ENCODE results near the gene LIPT1. TPM values are rescaled to one million over a fixed set of nuclear protein-coding genes. Genes with fewer than 3 reads are reported as not detected.

LIPT1 gene
- total RNA-seq (10 to 100 TPM in 1 of 2 donors, 1 to 10 TPM in 1; 6.0 to 11.0 TPM), polyA plus RNA-seq (10 to 100 TPM in 1 of 2 donors, 1 to 10 TPM in 1; 5.3 to 10.5 TPM)
- long read RNA-seq, donor 1, partial matches to known transcripts, result 0 of 5 reads
- long read RNA-seq, donor 1, other reads (novel, unspliced or antisense), result 0 of 5 reads
- long read RNA-seq, donor 2, partial matches to known transcripts, result 0 of 2 reads
- long read RNA-seq, donor 2, other reads (novel, unspliced or antisense), result 0 of 2 reads
- long read RNA-seq, donor 3, partial matches to known transcripts, result 0 of 1 reads
- long read RNA-seq, donor 3, other reads (novel, unspliced or antisense), result 0 of 1 reads
- long read RNA-seq, donor 4, partial matches to known transcripts, result 0 of 1 reads
- long read RNA-seq, donor 4, other reads (novel, unspliced or antisense), result 0 of 1 reads
- long read RNA-seq, donor 5, transcript LIPT1-201 (2 exons, 1,289 nt), result major isoform, 5 of 5 reads
- long read RNA-seq, donor 5, partial matches to known transcripts, result 0 of 5 reads
- long read RNA-seq, donor 5, other reads (novel, unspliced or antisense), result 0 of 5 reads

GRCh38 chr2:99154643-99155536, at the start of gene LIPT1, which contains the start of gene TSGA10:
LIPT1 (plus strand) TSS chr2:99154967; CDS start chr2:99161958, 6,991 bp downstream.
TSGA10 (minus strand) TSS chr2:99154942; CDS start chr2:99109439, 45,503 bp downstream.
- WGBS, 2 donors, result 0 to 1% methylated on average over 64 to 70 of the region's 70 CpGs
- peak; percentile 97 for ATAC-seq (ENCODE audit: insufficient read depth, low FRiP score)
- TF ChIP-seq CTCF (IDR thresholded peaks at IDR 0.05; ENCODE audit: control extremely low read depth, extremely low read depth), result no peak

GRCh38 chr2:99106913-99107312, 47.9 kb upstream of the LIPT1 start:
- no peak overlapping the region for H3K27ac ChIP-seq (ENCODE audit: low read depth in 1 of 2, low read length in 1 of 2)
- H3K27me3 ChIP-seq (ENCODE audit: control insufficient read depth in 3 of 3, insufficient read depth in 3 of 3, low read length in 2 of 3), result no peaks in the 10 kb centered on the region
- H3K4me3 ChIP-seq, result no peak overlapping the region
- H3K4me1 ChIP-seq (ENCODE audit: control insufficient read depth in 5 of 5, insufficient read depth in 5 of 5, low read length in 5 of 5), result no peaks in the 10 kb centered on the region
- no peak for TF ChIP-seq CTCF (IDR thresholded peaks at IDR 0.05; ENCODE audit: control extremely low read depth, extremely low read depth)
- DNase-seq (no peak), ATAC-seq (ENCODE audit: insufficient read depth, low FRiP score) (no peak)
- H3K36me3 ChIP-seq (ENCODE audit: control insufficient read depth in 4 of 4, insufficient read depth in 4 of 4, low read length in 4 of 4), result no peaks in the 10 kb centered on the region
- WGBS, 2 donors, result 56 to 64% methylated on average over 2 of the region's 2 CpGs
- no peak overlapping the region for H3K9ac ChIP-seq (ENCODE audit: insufficient read depth in 1 of 2, low read length in 2 of 2)
- no peaks in the 10 kb centered on the region for H3K9me3 ChIP-seq (ENCODE audit: control insufficient read depth in 4 of 4, insufficient read depth in 3 of 4, low read length in 3 of 4)

More at GRCh38 chr2:99154643-99155536, at the start of gene LIPT1, which contains the start of gene TSGA10:
- peak; percentile 93 to 97 (median 94) for DNase-seq
- Histone ChIP-seq H3K36me3 (ENCODE audit: control insufficient read depth in 4 of 4, insufficient read depth in 4 of 4, low read length in 4 of 4) (peaks cover 4 to 19% (median 8%) of the 10 kb centered on the region in 4 donors), H3K4me1 (ENCODE audit: control insufficient read depth in 5 of 5, insufficient read depth in 5 of 5, low read length in 5 of 5) (peaks cover 4 to 18% (median 5%) of the 10 kb centered on the region in 5 donors), H3K9ac (ENCODE audit: insufficient read depth in 1 of 2, low read length in 2 of 2) (peak within 1 kb of the TSS; percentile 64 to 94), H3K4me3 (peak within 1 kb of the TSS; percentile 84), H3K27ac (ENCODE audit: low read depth in 1 of 2, low read length in 1 of 2) (peak within 1 kb of the TSS; percentile 93 to 98), H3K27me3 (ENCODE audit: control insufficient read depth in 3 of 3, insufficient read depth in 3 of 3, low read length in 2 of 3) (no peaks in the 10 kb centered on the region), H3K9me3 (ENCODE audit: control insufficient read depth in 4 of 4, insufficient read depth in 3 of 4, low read length in 3 of 4) (no peaks in the 10 kb centered on the region)

- H3K4me3 ChIP-seq, result no peak overlapping the region
- DNase-seq (no peak), ATAC-seq (ENCODE audit: insufficient read depth, low FRiP score) (no peak)
- no peak overlapping the region for H3K9ac ChIP-seq (ENCODE audit: insufficient read depth in 1 of 2, low read length in 2 of 2)
- no peaks in the 10 kb centered on the region for H3K36me3 ChIP-seq (ENCODE audit: control insufficient read depth in 4 of 4, insufficient read depth in 4 of 4, low read length in 4 of 4)
- H3K9me3 ChIP-seq (ENCODE audit: control insufficient read depth in 4 of 4, insufficient read depth in 3 of 4, low read length in 3 of 4), result no peaks in the 10 kb centered on the region
- TF ChIP-seq CTCF (IDR thresholded peaks at IDR 0.05; ENCODE audit: control extremely low read depth, extremely low read depth), result no peak
- WGBS, 2 donors, result 89 to 90% methylated on average over 2 of the region's 2 CpGs
- H3K27me3 ChIP-seq (ENCODE audit: control insufficient read depth in 3 of 3, insufficient read depth in 3 of 3, low read length in 2 of 3), result no peaks in the 10 kb centered on the region
- no peak overlapping the region for H3K27ac ChIP-seq (ENCODE audit: low read depth in 1 of 2, low read length in 1 of 2)
- H3K4me1 ChIP-seq (ENCODE audit: control insufficient read depth in 5 of 5, insufficient read depth in 5 of 5, low read length in 5 of 5), result no peaks in the 10 kb centered on the region
Measured at GRCh38 chr2:99111236-99111635, 43.5 kb upstream of the LIPT1 start.
